ENCODE results near the gene RGS14. TPM values are rescaled to one million over a fixed set of nuclear protein-coding genes. Genes with fewer than 3 reads are reported as not detected.
"Not testable (repeated sequence)": the region's sequence is repeated elsewhere in the genome, so short reads cannot be mapped to it uniquely, and the experiment has no call there.

Gene RGS14
- polyA plus RNA-seq, 10 donors, result 7.1 to 21.2 (median 12.9) TPM

GRCh38 chr5:177399997-177400868, 42.5 kb downstream of the RGS14 start, which contains the start of gene PFN3:
Gene PFN3, minus strand, starts transcription at chr5:177400661. Its CDS starts 85 bp downstream, at chr5:177400576.
- DNase-seq, result peak in 2 of 3 donors; percentile 34 to 63

GRCh38 chr5:177402271-177403043, 44.7 kb downstream of the RGS14 start:
- peak in 2 of 3 donors; percentile 19 to 52 for DNase-seq

GRCh38 chr5:177403102-177403791, 45.5 kb downstream of the RGS14 start:
- DNase-seq, result peak in 1 of 3 donors; percentile 62

- peak in 2 of 3 donors; percentile 80 to 91 for DNase-seq
Measured at GRCh38 chr5:177403792-177404640, 46.3 kb downstream of the RGS14 start.

- peak in 1 of 3 donors; percentile 47 for DNase-seq
Measured at GRCh38 chr5:177404641-177405179, 47.0 kb downstream of the RGS14 start.

- no peak for DNase-seq
Measured at GRCh38 chr5:177405312-177405711, 47.6 kb downstream of the RGS14 start.

DNA sequence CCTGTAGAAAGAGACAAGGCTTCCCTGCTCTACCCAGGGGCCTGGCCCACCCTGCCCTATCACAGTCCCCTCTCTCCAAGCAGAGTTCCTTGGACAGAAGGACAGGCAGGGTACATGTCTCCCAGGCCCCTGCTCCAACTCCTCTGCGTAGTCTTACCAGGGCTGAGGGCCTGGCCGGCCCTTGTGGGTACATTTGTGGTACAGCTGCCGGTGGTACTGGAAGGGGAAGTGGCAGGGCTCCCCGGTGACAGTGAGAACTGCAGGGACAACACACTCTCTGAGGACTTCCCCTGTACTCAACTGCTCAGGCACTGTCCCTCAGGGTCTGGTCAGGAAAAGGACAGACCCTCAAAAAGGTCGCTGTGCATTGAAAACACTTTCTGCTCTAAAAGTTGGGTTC, 48.1 kb downstream of the RGS14 start:
- DNase-seq, result no peak

GRCh38 chr5:177409043-177409801, 51.5 kb downstream of the RGS14 start, which contains the start of gene F12:
Gene F12, minus strand, starts transcription at chr5:177409564. Its CDS starts 37 bp downstream, at chr5:177409527.
- no peak for DNase-seq

GRCh38 chr5:177410575-177410974, 52.9 kb downstream of the RGS14 start:
- DNase-seq, result no peak

DNA sequence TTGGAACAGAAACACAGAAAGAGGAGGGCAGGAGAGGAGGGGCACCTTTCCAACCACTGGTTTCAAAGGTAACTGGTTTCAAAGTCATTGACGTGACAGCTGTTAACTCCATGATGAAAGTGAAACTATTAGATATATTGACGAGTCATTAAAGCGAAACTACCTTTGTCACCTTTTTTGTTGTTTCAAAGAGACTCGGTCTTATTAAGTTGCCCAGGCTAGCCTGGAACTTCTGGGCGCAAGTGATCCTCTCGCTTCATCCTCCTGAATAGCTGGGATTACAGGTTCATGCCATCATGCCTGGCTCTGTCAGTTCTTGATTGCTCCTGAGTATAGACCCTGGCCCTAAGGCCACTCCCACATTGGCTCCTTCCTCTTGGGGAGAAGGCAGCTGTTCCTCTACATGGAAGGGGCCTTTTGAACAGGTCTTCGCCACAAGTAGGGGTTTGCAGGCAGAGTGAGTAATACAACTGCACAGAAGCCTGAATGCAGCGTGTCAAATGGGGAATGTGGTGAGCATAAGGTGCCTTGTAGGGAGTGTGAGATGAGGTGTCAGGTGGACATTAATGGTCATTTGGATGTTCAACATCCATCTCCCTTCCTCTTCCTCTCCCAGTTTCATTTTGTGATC, 55.0 kb downstream of the RGS14 start:
- no peak for DNase-seq

DNA sequence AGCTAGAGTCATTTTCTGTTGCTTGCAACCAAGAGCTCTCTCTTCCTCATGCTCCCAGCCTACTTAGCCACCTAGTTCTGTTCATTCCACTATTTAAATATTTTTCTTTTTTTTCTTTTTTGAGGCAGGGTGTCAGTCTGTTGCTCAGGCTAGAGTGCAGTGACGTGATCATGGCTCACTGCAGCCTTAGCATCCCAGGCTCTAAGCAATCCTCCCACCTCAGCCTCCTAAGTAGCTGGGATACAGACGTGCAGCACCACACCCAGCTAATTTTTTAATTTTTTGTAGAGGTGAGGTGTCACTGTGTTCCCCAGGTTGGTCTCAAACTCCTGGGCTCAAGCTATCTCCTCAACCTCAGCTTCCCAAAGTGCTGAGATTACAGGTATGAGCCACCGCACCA, 56.8 kb downstream of the RGS14 start:
- no peak for DNase-seq

- DNase-seq, result not testable (repeated sequence)
Measured at GRCh38 chr5:177417081-177417480, 59.4 kb downstream of the RGS14 start.

GRCh38 chr5:177419046-177419445, 61.3 kb downstream of the RGS14 start:
- no peak for DNase-seq

- not testable (repeated sequence) for DNase-seq
Measured at GRCh38 chr5:177420472-177420871, 62.7 kb downstream of the RGS14 start.

- DNase-seq, result no peak
Measured at GRCh38 chr5:177421062-177421798, 63.5 kb downstream of the RGS14 start.

All from muscle of back (tissue), 11 donors.